Glutamatergic neuron (in vitro differentiated cells): ENCODE results near the gene ING4. TPM values are rescaled to one million over a fixed set of nuclear protein-coding genes. Genes with fewer than 3 reads are reported as not detected.

ENCODE experiments used
- DNase-seq: peaks from one replicate; pipeline ENCODE4 v3.0.0; 2022
- H3K27ac Mint-ChIP-seq: one replicate; pipeline ENCODE4 v1.8.0; 2020; ENCODE audit warnings: mild to moderate bottlenecking, mixed read lengths, inconsistent platforms; ENCODE audit not compliant: unreplicated experiment
- H3K27me3 Mint-ChIP-seq: one replicate; pipeline ENCODE4 v1.8.0; 2020; ENCODE audit warnings: mild to moderate bottlenecking, moderate library complexity, mixed read lengths, inconsistent platforms; ENCODE audit not compliant: unreplicated experiment
- H3K36me3 Mint-ChIP-seq: one replicate; pipeline ENCODE4 v1.8.0; 2020; ENCODE audit warnings: mild to moderate bottlenecking, mixed read lengths, inconsistent platforms; ENCODE audit not compliant: unreplicated experiment
- H3K4me1 Mint-ChIP-seq: one replicate; pipeline ENCODE4 v1.8.0; 2020; ENCODE audit warnings: mild to moderate bottlenecking, low read depth, mixed read lengths, inconsistent platforms; ENCODE audit not compliant: unreplicated experiment
- H3K4me3 Mint-ChIP-seq: one replicate; pipeline ENCODE4 v1.8.0; 2020; ENCODE audit warnings: mild to moderate bottlenecking, mixed read lengths, inconsistent platforms; ENCODE audit not compliant: unreplicated experiment
- H3K9me3 Mint-ChIP-seq: one replicate; pipeline ENCODE4 v1.8.0; 2020; ENCODE audit warnings: mild to moderate bottlenecking, moderate library complexity, mixed read lengths, inconsistent platforms; ENCODE audit not compliant: unreplicated experiment
- CTCF ChIP-seq: fragments of 200-600 bp; sonication (generic); IDR thresholded peaks from one replicate; pipeline ENCODE4 v1.5.0; 2021; ENCODE audit not compliant: partially characterized antibody, unreplicated experiment
- total RNA-seq: library from RNA; stranded (reverse); fragmentation: NEBNext Ultra II Directional; extraction: Animal tissue kit (Norgen Biotek cat#: 25700); gene quantifications from one replicate; pipeline ENCODE4 v1.2.1, GENCODE V29; 2021; ENCODE audit not compliant: unreplicated experiment

ING4 gene
- total RNA-seq, 1 donor from 2014 or later: 76.9 TPM

GRCh38 chr12:6697584-6698351 is 34.8 kb upstream of the ING4 start:
- H3K27ac Mint-ChIP-seq: no peak overlapping the region
- TF ChIP-seq CTCF: peak; percentile 27
- H3K4me3 Mint-ChIP-seq: peak overlapping the region; percentile 98
- peak; percentile 41 for DNase-seq
- peaks cover 42% of the 10 kb centered on the region for H3K9me3 Mint-ChIP-seq
- peaks cover 9% of the 10 kb centered on the region for H3K36me3 Mint-ChIP-seq
- H3K4me1 Mint-ChIP-seq: peaks cover 17% of the 10 kb centered on the region
- peaks cover 35% of the 10 kb centered on the region for H3K27me3 Mint-ChIP-seq

GRCh38 chr12:6696690-6697583 is 34.0 kb upstream of the ING4 start:
- peaks cover 17% of the 10 kb centered on the region for H3K4me1 Mint-ChIP-seq
- peaks cover 12% of the 10 kb centered on the region for H3K36me3 Mint-ChIP-seq
- peak overlapping the region; percentile 52 for H3K27ac Mint-ChIP-seq
- peaks cover 40% of the 10 kb centered on the region for H3K9me3 Mint-ChIP-seq
- peaks cover 37% of the 10 kb centered on the region for H3K27me3 Mint-ChIP-seq
- no peak for DNase-seq
- H3K4me3 Mint-ChIP-seq: peak overlapping the region; percentile 17
- no peak for TF ChIP-seq CTCF

GRCh38 chr12:6695313-6696045 is 32.6 kb upstream of the ING4 start:
- DNase-seq: no peak
- Mint-ChIP-seq H3K27ac (no peak overlapping the region), H3K4me3 (peak overlapping the region; percentile 20), H3K36me3 (peaks cover 8% of the 10 kb centered on the region), H3K9me3 (peaks cover 29% of the 10 kb centered on the region), H3K27me3 (peaks cover 27% of the 10 kb centered on the region), H3K4me1 (peaks cover 17% of the 10 kb centered on the region)
- no peak for TF ChIP-seq CTCF

- peak overlapping the region; percentile 31 for H3K27ac Mint-ChIP-seq
- no peak overlapping the region for H3K4me3 Mint-ChIP-seq
- H3K4me1 Mint-ChIP-seq: peaks cover 21% of the 10 kb centered on the region
- DNase-seq: no peak
- H3K27me3 Mint-ChIP-seq: peaks cover 30% of the 10 kb centered on the region
- no peak for TF ChIP-seq CTCF
- H3K36me3 Mint-ChIP-seq: peaks cover 8% of the 10 kb centered on the region
- peaks cover 30% of the 10 kb centered on the region for H3K9me3 Mint-ChIP-seq
Measured at GRCh38 chr12:6694701-6695100, 31.8 kb upstream of the ING4 start.
